K562 (cell line): ENCODE results near the gene IFT122. TPM values are rescaled to one million over a fixed set of nuclear protein-coding genes. Genes with fewer than 3 reads are reported as not detected.

ENCODE experiments used
- CBFA2T3 ChIP-seq: fragments of 450-650 bp; IDR thresholded peaks from 2 replicates; pipeline ENCODE4 v1.6.1; 2017
- CBX3 ChIP-seq, 2 experiments: IDR thresholded peaks; 1 replicate in 1 of 2; 2 replicates in 1 of 2; pipeline ENCODE4 v1.6.1; 2012; ENCODE audit warnings: inconsistent platforms in 2 of 2, low read length in 2 of 2, borderline replicate concordance in 1 of 2, control low read depth in 1 of 2
- CLOCK ChIP-seq: fragments of 250-450 bp; sonication (Bioruptor Pico); IDR thresholded peaks from 2 replicates; pipeline ENCODE4 v1.4.0; 2020; ENCODE audit warnings: mild to moderate bottlenecking, moderate library complexity, borderline replicate concordance
- COPS2 ChIP-seq: fragments of 450-650 bp; conservative IDR thresholded peaks from 2 replicates; pipeline ENCODE4 v1.6.1; 2016; ENCODE audit warnings: mild to moderate bottlenecking, moderate library complexity
- E2F8 ChIP-seq: fragments of 450-650 bp; IDR thresholded peaks from 2 replicates; pipeline ENCODE4 v1.7.1; 2018; ENCODE audit warnings: mild to moderate bottlenecking, low read depth; ENCODE audit not compliant: partially characterized antibody
- GATAD2A ChIP-seq: fragments of 450-650 bp; IDR thresholded peaks from 2 replicates; pipeline ENCODE4 v1.6.1; 2017
- GATAD2B ChIP-seq: fragments of 450-650 bp; IDR thresholded peaks from 2 replicates; pipeline ENCODE4 v1.6.1; 2017; ENCODE audit warnings: mild to moderate bottlenecking, borderline replicate concordance
- GTF2F1 ChIP-seq: IDR thresholded peaks from 2 replicates; pipeline ENCODE4 v1.6.1; 2011; ENCODE audit warnings: low read depth, low read length, improper control_type of control experiment
- HDAC1 ChIP-seq, 2 experiments: fragments of 450-650 bp; IDR thresholded peaks; 2 replicates each; pipeline ENCODE4 v1.6.1; 2016 to 2017; ENCODE audit warnings: inconsistent platforms in 1 of 2, mild to moderate bottlenecking in 1 of 2, moderate library complexity in 1 of 2
- MIER1 ChIP-seq: fragments of 450-650 bp; IDR thresholded peaks from 2 replicates; pipeline ENCODE4 v1.6.1; 2016; ENCODE audit warnings: antibody characterized with exemption, mild to moderate bottlenecking, low read depth
- MTA3 ChIP-seq: fragments of 450-650 bp; formaldehyde crosslinking; IDR thresholded peaks from 2 replicates; pipeline ENCODE4 v1.6.1; 2017; ENCODE audit warnings: mild to moderate bottlenecking, borderline replicate concordance
- MXD1 ChIP-seq: fragments of 250-450 bp; sonication (Bioruptor Pico); IDR thresholded peaks from 2 replicates; pipeline ENCODE4 v1.8.0; 2021; ENCODE audit warnings: borderline replicate concordance, mild to moderate bottlenecking, moderate library complexity; ENCODE audit not compliant: poor library complexity, severe bottlenecking
- NFRKB ChIP-seq: fragments of 450-650 bp; IDR thresholded peaks from 2 replicates; pipeline ENCODE4 v1.6.1; 2016; ENCODE audit warnings: low read depth
- NFXL1 ChIP-seq: fragments of 450-650 bp; formaldehyde crosslinking; IDR thresholded peaks from 2 replicates; pipeline ENCODE4 v1.4.0; 2021; ENCODE audit warnings: mild to moderate bottlenecking
- NR2F6 ChIP-seq: fragments of 450-650 bp; formaldehyde crosslinking; IDR thresholded peaks from 2 replicates; pipeline ENCODE4 v1.4.0; 2020; ENCODE audit warnings: mild to moderate bottlenecking
- POLR2AphosphoS5 ChIP-seq: IDR thresholded peaks from 2 replicates; pipeline ENCODE4 v1.6.1; 2011; ENCODE audit warnings: mild to moderate bottlenecking, low read depth, low read length, moderate library complexity; ENCODE audit not compliant: control insufficient read depth, insufficient read depth
- SUPT5H ChIP-seq: fragments of 450-650 bp; IDR thresholded peaks from 2 replicates; pipeline ENCODE4 v1.6.1; 2016
- TCF15 ChIP-seq: fragments of 250-450 bp; sonication (Bioruptor Pico); IDR thresholded peaks from 2 replicates; pipeline ENCODE4 v1.8.0; 2022; ENCODE audit warnings: moderate library complexity, mild to moderate bottlenecking, inconsistent platforms
- ZFP1 ChIP-seq: fragments of 450-650 bp; formaldehyde crosslinking; IDR thresholded peaks from 2 replicates; pipeline ENCODE4 v1.4.0; 2020; ENCODE audit warnings: mild to moderate bottlenecking, mixed read lengths
- ZNF436 ChIP-seq: fragments of 250-450, 450-650 bp; sonication (Bioruptor Pico); formaldehyde crosslinking; IDR thresholded peaks from 2 replicates; pipeline ENCODE4 v1.7.0; 2020; ENCODE audit warnings: mild to moderate bottlenecking
- ZNF57 ChIP-seq: fragments of 450-650 bp; formaldehyde crosslinking; IDR thresholded peaks from 2 replicates; pipeline ENCODE4 v1.4.0; 2020; ENCODE audit warnings: mild to moderate bottlenecking, moderate library complexity
- ZNF589 ChIP-seq: fragments of 200-800 bp; sonication (Bioruptor generic); IDR thresholded peaks from 2 replicates; pipeline ENCODE4 v1.6.1; 2016; ENCODE audit warnings: low read depth, missing genetic modification characterization, missing compliant biosample characterization
- ZNF668 ChIP-seq: fragments of 250-450 bp; sonication (Bioruptor Pico); IDR thresholded peaks from 2 replicates; pipeline ENCODE4 v1.8.0; 2022; ENCODE audit warnings: mild to moderate bottlenecking, inconsistent platforms
- ZNF77 ChIP-seq: fragments of 250-450 bp; sonication (Bioruptor Pico); IDR thresholded peaks from 2 replicates; pipeline ENCODE4 v1.5.0; 2020
- polyA plus RNA-seq, 8 experiments: library from polyadenylated mRNA; depleted of rRNA in 4 of 8; stranded (reverse) in 5 of 8; unstranded in 3 of 8; fragments of >200 nt; fragmentation: Nextera tagmentation in 2 of 8; fragmentation: Illumina TruSeq in 1 of 8; extraction: Ambion mirVana in 2 of 8; extraction: Trizol in 1 of 8; gene quantifications; 2 replicates each; pipeline versions ENCODE4 v1.2.1 to v1.2.3, GENCODE V29; 2011 to 2014; ENCODE audit warnings: inconsistent platforms in 1 of 8, missing spikeins in 1 of 8
- total RNA-seq, 7 experiments: library from RNA; depleted of rRNA in 6 of 7; stranded (reverse); fragments of >200 nt in 6 of 7; fragmentation: Illumina TruSeq in 2 of 7; extraction: Trizol in 2 of 7; gene quantifications; 2 replicates each; pipeline versions ENCODE4 v1.2.1 to v1.2.3, GENCODE V29; 2011 to 2021; ENCODE audit warnings: low replicate concordance in 1 of 7

The IFT122 gene
- total and polyA plus RNA-seq, 9 of the 15 experiments (the other 6 are each of a cell fraction or from before 2014, with no cell fraction given) = 2.4 to 11.5 (median 7.7) TPM

- TF ChIP-seq CLOCK (CRISPR knock-in tag) = no peak
- no peak for TF ChIP-seq CBX3 (IDR thresholded peaks at IDR 0.05; ENCODE audit: borderline replicate concordance in 1 of 2, low read length in 2 of 2)
- TF ChIP-seq ZNF668 (CRISPR knock-in tag) = no peak
- no peak for TF ChIP-seq ZNF77 (CRISPR knock-in tag)
- TF ChIP-seq ZNF589 (CRISPR knock-in tag) = peak; percentile 48; the same call in 1 of the 2 replicates
- no peak for TF ChIP-seq COPS2
- TF ChIP-seq NR2F6 (CRISPR knock-in tag) = no peak
- TF ChIP-seq NFXL1 = no peak
- TF ChIP-seq ZFP1 = no peak
- peak; percentile 49; the same call in 1 of the 2 replicates for TF ChIP-seq GTF2F1
- TF ChIP-seq MIER1 = no peak
- peak in 1 of 2 experiments; percentile 81; a peak in 2 of 4 replicates for TF ChIP-seq HDAC1 (IDR thresholded peaks at IDR 0.05)
- TF ChIP-seq E2F8 = peak; percentile 29
- TF ChIP-seq GATAD2A = no peak
- TF ChIP-seq POLR2AphosphoS5 = peak; percentile 76
- peak; percentile 92 for TF ChIP-seq SUPT5H
- no peak for TF ChIP-seq MXD1 (CRISPR knock-in tag)
- TF ChIP-seq NFRKB = peak; percentile 68
- TF ChIP-seq ZNF57 (CRISPR knock-in tag) = no peak
- TF ChIP-seq MTA3 = peak; percentile 64; the same call in 1 of the 2 replicates
- TF ChIP-seq GATAD2B = no peak
- peak; percentile 47; the same call in 1 of the 2 replicates for TF ChIP-seq CBFA2T3
- no peak for TF ChIP-seq TCF15
- no peak for TF ChIP-seq ZNF436 (CRISPR knock-in tag)
Measured at GRCh38 chr3:129439817-129440617, at the start of gene IFT122, which contains the start of gene MBD4 (continued).
